IMR-90 (cell line): ENCODE data around the gene MRTFB. TPM values are rescaled to one million over a fixed set of nuclear protein-coding genes. Genes with fewer than 3 reads are reported as not detected.

Experiments
- ATAC-seq: fragments of 200-7000 bp; cut with Tn5 transposase; 2 replicates; pipeline ENCODE4 v1.9.1; 2020; ENCODE audit warnings: low read depth, mild to moderate bottlenecking, moderate library complexity
- BruUV-seq: library from RNA; stranded (reverse); fragments of 400-500 nt; replicated peaks from 2 replicates; lab custom pipeline; 2021; lab: Mats Ljungman, UMichigan
- CTCF ChIA-PET: fragments of 300-600 bp; formaldehyde crosslinking; extraction: SDS; loops from one replicate; lab custom pipeline; 2021; ENCODE audit warnings: antibody characterized with exemption; lab: Yijun Ruan, JAX
- POLR2A ChIA-PET: fragments of 300-600 bp; sonication (Branson Sonifier 250); formaldehyde crosslinking; loops from one replicate; lab custom pipeline; 2022; ENCODE audit warnings: antibody characterized with exemption; ENCODE audit not compliant: unreplicated experiment; lab: Charles Lee
- DNase-seq: peaks from one replicate; pipeline ENCODE4 v3.0.0; 2013
- H2AFZ ChIP-seq: replicated peaks from 2 replicates; pipeline ENCODE3; 2013; ENCODE audit warnings: low read length, mild to moderate bottlenecking; ENCODE audit not compliant: poor library complexity
- H2AK5ac ChIP-seq: 2 replicates; pipeline ENCODE4 v1.6.1; 2013; ENCODE audit warnings: low read depth, low read length, inconsistent platforms
- H2AK9ac ChIP-seq: replicated peaks from 2 replicates; pipeline ENCODE3; 2013; ENCODE audit warnings: mild to moderate bottlenecking, low read depth, low read length, moderate library complexity; ENCODE audit not compliant: poor library complexity
- H2BK120ac ChIP-seq: 2 replicates; pipeline ENCODE4 v1.6.1; 2013; ENCODE audit warnings: low read depth, low read length, inconsistent platforms
- H2BK15ac ChIP-seq: 3 replicates; pipeline ENCODE4 v1.6.1; 2013; ENCODE audit warnings: low read depth, low read length, inconsistent platforms
- H2BK20ac ChIP-seq: 2 replicates; pipeline ENCODE4 v1.6.1; 2013; ENCODE audit warnings: low read depth, mild to moderate bottlenecking, inconsistent platforms, low read length, moderate library complexity
- H2BK5ac ChIP-seq: 2 replicates; pipeline ENCODE4 v1.6.1; 2013; ENCODE audit warnings: mild to moderate bottlenecking, low read depth, low read length, inconsistent platforms; ENCODE audit not compliant: poor library complexity, severe bottlenecking
- H3K14ac ChIP-seq: replicated peaks from 2 replicates; pipeline ENCODE4 v1.6.1; 2013; ENCODE audit warnings: low read depth, low read length, inconsistent platforms
- H3K18ac ChIP-seq: 2 replicates; pipeline ENCODE4 v1.6.1; 2013; ENCODE audit warnings: low read depth, low read length, control low read depth
- H3K23ac ChIP-seq: 2 replicates; pipeline ENCODE4 v1.6.1; 2013; ENCODE audit warnings: low read depth, low read length, inconsistent platforms
- H3K27ac ChIP-seq: 2 replicates; pipeline ENCODE4 v1.5.1; 2013; ENCODE audit warnings: mild to moderate bottlenecking, control low read depth, low read length; ENCODE audit not compliant: insufficient read depth
- H3K27me3 ChIP-seq: 2 replicates; pipeline ENCODE4 v1.6.1; 2013; ENCODE audit warnings: low read length; ENCODE audit not compliant: control insufficient read depth, insufficient read depth
- H3K36me3 ChIP-seq: 2 replicates; pipeline ENCODE4 v1.6.1; 2013; ENCODE audit warnings: low read length, mixed read lengths; ENCODE audit not compliant: control insufficient read depth, insufficient read depth
- H3K4ac ChIP-seq: 2 replicates; pipeline ENCODE4 v1.6.1; 2013; ENCODE audit warnings: low read depth, low read length, inconsistent platforms
- H3K4me1 ChIP-seq: 2 replicates; pipeline ENCODE4 v1.6.1; 2013; ENCODE audit warnings: low read length, mixed read lengths; ENCODE audit not compliant: control insufficient read depth, insufficient read depth
- H3K4me2 ChIP-seq: 2 replicates; pipeline ENCODE4 v1.6.1; 2013; ENCODE audit warnings: low read depth, mild to moderate bottlenecking, control low read depth, low read length, moderate library complexity
- H3K4me3 ChIP-seq: 2 replicates; pipeline ENCODE4 v1.5.1; 2013; ENCODE audit warnings: low read depth, mild to moderate bottlenecking, control low read depth, low read length, moderate library complexity; ENCODE audit not compliant: insufficient read depth
- H3K56ac ChIP-seq: 2 replicates; pipeline ENCODE4 v1.6.1; 2013; ENCODE audit warnings: low read length, inconsistent platforms; ENCODE audit not compliant: insufficient read depth; ENCODE audit errors: extremely low read depth
- H3K79me1 ChIP-seq, 2 experiments: 2 replicates each; pipeline ENCODE4 v1.6.1; 2013; ENCODE audit warnings: low read length in 2 of 2, inconsistent platforms in 1 of 2, low read depth in 1 of 2
- H3K9ac ChIP-seq: 2 replicates; pipeline ENCODE4 v1.6.1; 2013; ENCODE audit warnings: low read depth, low read length, control low read depth
- H3K9me1 ChIP-seq: 2 replicates; pipeline ENCODE4 v1.6.1; 2013; ENCODE audit warnings: low read length, inconsistent platforms; ENCODE audit not compliant: insufficient read depth
- H3K9me3 ChIP-seq: 2 replicates; pipeline ENCODE4 v1.6.1; 2013; ENCODE audit warnings: low read length; ENCODE audit not compliant: control insufficient read depth, insufficient read depth
- H4K20me1 ChIP-seq: 2 replicates; pipeline ENCODE4 v1.6.1; 2013; ENCODE audit warnings: low read length, inconsistent platforms; ENCODE audit not compliant: insufficient read depth
- H4K5ac ChIP-seq: 2 replicates; pipeline ENCODE4 v1.6.1; 2013; ENCODE audit warnings: mild to moderate bottlenecking, low read depth, low read length, control low read depth
- H4K8ac ChIP-seq, 2 experiments: 2 replicates each; pipeline ENCODE4 v1.6.1; 2013; ENCODE audit warnings: low read depth in 2 of 2, low read length in 2 of 2, control low read depth in 1 of 2, inconsistent platforms in 1 of 2
- H4K91ac ChIP-seq: 2 replicates; pipeline ENCODE4 v1.6.1; 2013; ENCODE audit warnings: low read depth, low read length, inconsistent platforms; ENCODE audit not compliant: insufficient read depth
- BHLHE40 ChIP-seq: fragments of 150-350 bp; IDR thresholded peaks from 2 replicates; pipeline ENCODE4 v1.6.1; 2016; ENCODE audit warnings: mild to moderate bottlenecking, low read depth, low read length
- CEBPB ChIP-seq: IDR thresholded peaks from 2 replicates; pipeline ENCODE4 v1.6.1; 2012; ENCODE audit warnings: low read depth, low read length, improper control_type of control experiment
- WGBS, 2 experiments: methylation state at CpG; one replicate each; pipeline versions ENCODE4 v1.1.5 to v1.1.7; 2013; ENCODE audit warnings: missing lambda C conversion rate in 2 of 2; ENCODE audit not compliant: insufficient read length in 1 of 2; ENCODE audit errors: extremely low coverage in 2 of 2; 5-methylcytosine and 5-hydroxymethylcytosine counted together
- dilution Hi-C: fragments of 300-500 bp; cut with HindIII; formaldehyde crosslinking; loops from one replicate; pipeline ENCODE4 v1.14.3; 2018; ENCODE audit warnings: low sequenced_read_pairs; ENCODE audit not compliant: unreplicated experiment
- in situ Hi-C: fragments of 300-500 bp; cut with MboI; formaldehyde crosslinking; loops from 3 replicates; pipeline ENCODE4 v1.14.3; 2019; ENCODE audit warnings: low sequenced_read_pairs, inconsistent platforms, mixed read lengths
- intact Hi-C: fragments of 100-400 bp; cut with micrococcal nuclease; formaldehyde crosslinking; loops from 2 replicates; pipeline ENCODE4 v1.10.0; 2022
- polyA plus RNA-seq, 3 experiments: library from polyadenylated mRNA; depleted of rRNA; stranded (reverse); fragments of >200 nt; gene quantifications; 2 replicates each; pipeline ENCODE4 v1.2.3, GENCODE V29; 2012; ENCODE audit warnings: low replicate concordance in 1 of 3
- total RNA-seq: library from RNA; depleted of rRNA; stranded (reverse); fragments of >200 nt; gene quantifications from 2 replicates; pipeline ENCODE4 v1.2.3, GENCODE V29; 2012

Gene MRTFB
- total and polyA plus RNA-seq, 2 of the 4 experiments (the other 2 are of a cell fraction): 4.4 to 5.4 TPM

DNA sequence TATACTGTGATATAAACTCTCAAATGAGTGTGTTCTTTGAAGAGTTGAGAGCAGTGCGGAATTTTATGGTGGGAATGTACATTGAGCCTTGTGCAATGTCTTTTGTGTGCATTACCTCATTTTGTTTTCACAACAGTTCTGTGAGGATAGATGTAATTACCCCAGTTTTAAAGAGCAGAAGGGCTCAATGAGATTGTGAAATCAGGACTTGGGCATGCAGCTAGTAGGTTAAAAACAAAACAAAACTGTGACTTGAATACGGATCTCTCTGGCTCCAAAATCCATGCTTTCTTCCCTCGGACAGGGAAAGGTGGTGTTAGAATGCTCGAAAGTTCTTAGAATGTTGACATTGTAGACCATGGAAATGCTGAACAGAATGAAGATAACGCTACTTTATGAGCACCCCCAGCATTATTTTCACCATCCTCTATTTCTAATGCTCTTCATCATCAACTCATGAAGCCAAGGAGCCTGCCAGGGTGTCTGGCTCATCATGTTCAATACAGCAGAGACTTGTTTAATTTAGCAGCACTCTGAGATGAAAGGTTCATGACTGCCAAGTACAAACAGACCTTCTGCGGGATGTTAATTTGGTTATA is 17.1 kb downstream of the MRTFB start:
- no peak overlapping the region for H3K14ac ChIP-seq
- no peak for TF ChIP-seq BHLHE40
- TF ChIP-seq CEBPB: 0 out of 2 replicates have a peak, but pooled peaks have one; percentile 16
- H3K36me3 ChIP-seq: peaks cover 2% of the 10 kb centered on the region
- BruUV-seq: no TSS peak
- no peak overlapping the region for H3K27ac ChIP-seq
- H3K4ac ChIP-seq: no peak overlapping the region
- no peak overlapping the region for H2AFZ ChIP-seq
- H3K18ac ChIP-seq: no peak overlapping the region
- ChIA-PET CTCF (no interaction called here), POLR2A (no interaction called here)
- no peak overlapping the region for H4K8ac ChIP-seq
- 70% methylated on average over 2 of the region's 6 CpGs; no CpG with 5 or more reads in 1 of the 2 experiments for WGBS, 2 experiments
- ATAC-seq (no peak), DNase-seq (no peak)
- no peak overlapping the region for H3K4me3 ChIP-seq
- no peaks in the 10 kb centered on the region for H4K20me1 ChIP-seq
- no peak overlapping the region for H2AK9ac ChIP-seq
- peaks cover 2% of the 10 kb centered on the region; the same call in 1 of the 2 replicates for H3K9me1 ChIP-seq
- dilution Hi-C loops: no loop called here
- in situ Hi-C loops: no loop called here
- H2BK5ac ChIP-seq: no peak overlapping the region
- H3K79me1 ChIP-seq: peaks cover 16 to 18% of the 10 kb centered on the region in 2 experiments
- no peak overlapping the region for H3K9ac ChIP-seq
- no peak overlapping the region for H4K5ac ChIP-seq
- H3K27me3 ChIP-seq: no peaks in the 10 kb centered on the region
- intact Hi-C loops: no loop called here
- H2BK20ac ChIP-seq: no peak overlapping the region
- H3K4me2 ChIP-seq: no peak overlapping the region
- no peak overlapping the region for H2AK5ac ChIP-seq
- H3K4me1 ChIP-seq: no peaks in the 10 kb centered on the region; the same call in 1 of the 2 replicates
- no peak overlapping the region for H3K23ac ChIP-seq
- H2BK15ac ChIP-seq: no peak overlapping the region
- no peaks in the 10 kb centered on the region for H3K9me3 ChIP-seq
- no peak overlapping the region for H2BK120ac ChIP-seq
- H4K91ac ChIP-seq: no peak overlapping the region
- no peak overlapping the region for H3K56ac ChIP-seq
